Small intestine (tissue), 7 donors: Measurements from ENCODE around the gene CAMK2G. TPM values are rescaled to one million over a fixed set of nuclear protein-coding genes. Genes with fewer than 3 reads are reported as not detected.

ENCODE experiments used
- DNase-seq, 2 donors: peaks; one replicate each; pipeline versions ENCODE4 v3.0.0 to v3.0.0-alpha.2; 2013
- FAIRE-seq: peaks from 2 replicates; lab custom pipeline; 2012; peaks lifted over from hg19 to GRCh38; lab: Jason Lieb, UNC
- H3K27ac ChIP-seq, 3 donors: one replicate each; pipeline ENCODE4 v1.5.1; 2013; ENCODE audit warnings: low read length in 2 of 3, mild to moderate bottlenecking in 2 of 3, control low read depth in 1 of 3, inconsistent platforms in 1 of 3, low read depth in 1 of 3, moderate library complexity in 1 of 3
- H3K27me3 ChIP-seq, 3 donors: one replicate each; pipeline ENCODE4 v1.6.1; 2013; ENCODE audit warnings: low read length in 3 of 3, inconsistent platforms in 1 of 3; ENCODE audit not compliant: control insufficient read depth in 3 of 3, insufficient read depth in 3 of 3
- H3K36me3 ChIP-seq, 3 donors: one replicate each; pipeline ENCODE4 v1.6.1; 2013; ENCODE audit warnings: low read length in 3 of 3, inconsistent platforms in 1 of 3, low read depth in 1 of 3, mild to moderate bottlenecking in 1 of 3, moderate library complexity in 1 of 3; ENCODE audit not compliant: control insufficient read depth in 3 of 3, insufficient read depth in 2 of 3
- H3K4me1 ChIP-seq, 3 donors: one replicate each; pipeline ENCODE4 v1.6.1; 2013; ENCODE audit warnings: low read length in 2 of 3, inconsistent platforms in 1 of 3, low read depth in 1 of 3, mild to moderate bottlenecking in 1 of 3, moderate library complexity in 1 of 3; ENCODE audit not compliant: control insufficient read depth in 3 of 3, insufficient read depth in 2 of 3
- H3K4me3 ChIP-seq, 3 donors: one replicate each; pipeline ENCODE4 v1.5.1; 2013; ENCODE audit warnings: low read length in 3 of 3, control low read depth in 1 of 3, inconsistent platforms in 1 of 3, low read depth in 1 of 3, mild to moderate bottlenecking in 1 of 3, moderate library complexity in 1 of 3
- H3K9me3 ChIP-seq, 2 donors: one replicate each; pipeline ENCODE4 v1.6.1; 2013; ENCODE audit warnings: low read depth in 1 of 2, low read length in 1 of 2; ENCODE audit not compliant: control insufficient read depth in 2 of 2, insufficient read depth in 1 of 2
- WGBS, 3 donors: extraction: QIAGEN DNeasy Blood & Tissue Kit; methylation state at CpG; one replicate each; pipeline ENCODE4 v1.1.7; 2013; 5-methylcytosine and 5-hydroxymethylcytosine counted together
- polyA plus RNA-seq, 4 donors: library from polyadenylated mRNA; stranded (reverse) in 3 of 4; unstranded in 1 of 4; fragments of 200-250 nt in 3 of 4; fragments of 120-200 nt in 1 of 4; gene quantifications; one replicate each; pipeline versions ENCODE4 v1.2.1 to v1.2.3, GENCODE V29; 2013
- donor health status: healthy with polysubstance abuse.
- donor health status: control.
- donor health status: control.
- donor health status: Bipolar disorder and iron deficiency.
- donor health status: healthy.

The CAMK2G gene
- polyA plus RNA-seq, 4 donors: 33.1 to 74.9 (median 46.8) TPM

DNA sequence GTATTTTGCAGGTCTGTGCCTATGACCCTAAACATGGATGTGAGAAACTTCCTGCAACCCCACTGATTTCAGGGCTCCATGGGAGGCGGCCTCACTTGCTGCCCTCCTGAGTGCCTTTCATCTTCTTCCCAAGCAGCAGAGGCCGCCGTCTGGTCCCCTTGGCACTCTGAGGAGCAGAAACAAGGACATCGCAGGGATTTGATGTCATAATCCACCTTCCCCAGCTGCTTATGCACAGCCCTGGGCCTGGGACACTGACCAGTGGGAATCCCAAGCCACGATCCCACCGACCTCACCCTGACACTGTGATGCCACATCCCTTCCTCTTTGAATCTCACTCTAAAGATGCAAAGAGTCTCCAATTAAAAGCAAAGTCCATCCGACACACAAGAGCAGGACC is 7.7 kb downstream of the CAMK2G start:
- H3K4me3 ChIP-seq: no peak overlapping the region
- peaks cover 3 to 88% (median 26%) of the 10 kb centered on the region in 3 donors for H3K36me3 ChIP-seq
- H3K9me3 ChIP-seq: no peaks in the 10 kb centered on the region
- no peaks in the 10 kb centered on the region for H3K27me3 ChIP-seq
- 83 to 94% (median 85%) methylated on average over 7 of the region's 7 CpGs for WGBS, 3 donors
- H3K4me1 ChIP-seq: peaks cover 7 to 20% (median 16%) of the 10 kb centered on the region in 3 donors
- FAIRE-seq (no peak), DNase-seq (no peak)
- H3K27ac ChIP-seq: no peak overlapping the region

DNA sequence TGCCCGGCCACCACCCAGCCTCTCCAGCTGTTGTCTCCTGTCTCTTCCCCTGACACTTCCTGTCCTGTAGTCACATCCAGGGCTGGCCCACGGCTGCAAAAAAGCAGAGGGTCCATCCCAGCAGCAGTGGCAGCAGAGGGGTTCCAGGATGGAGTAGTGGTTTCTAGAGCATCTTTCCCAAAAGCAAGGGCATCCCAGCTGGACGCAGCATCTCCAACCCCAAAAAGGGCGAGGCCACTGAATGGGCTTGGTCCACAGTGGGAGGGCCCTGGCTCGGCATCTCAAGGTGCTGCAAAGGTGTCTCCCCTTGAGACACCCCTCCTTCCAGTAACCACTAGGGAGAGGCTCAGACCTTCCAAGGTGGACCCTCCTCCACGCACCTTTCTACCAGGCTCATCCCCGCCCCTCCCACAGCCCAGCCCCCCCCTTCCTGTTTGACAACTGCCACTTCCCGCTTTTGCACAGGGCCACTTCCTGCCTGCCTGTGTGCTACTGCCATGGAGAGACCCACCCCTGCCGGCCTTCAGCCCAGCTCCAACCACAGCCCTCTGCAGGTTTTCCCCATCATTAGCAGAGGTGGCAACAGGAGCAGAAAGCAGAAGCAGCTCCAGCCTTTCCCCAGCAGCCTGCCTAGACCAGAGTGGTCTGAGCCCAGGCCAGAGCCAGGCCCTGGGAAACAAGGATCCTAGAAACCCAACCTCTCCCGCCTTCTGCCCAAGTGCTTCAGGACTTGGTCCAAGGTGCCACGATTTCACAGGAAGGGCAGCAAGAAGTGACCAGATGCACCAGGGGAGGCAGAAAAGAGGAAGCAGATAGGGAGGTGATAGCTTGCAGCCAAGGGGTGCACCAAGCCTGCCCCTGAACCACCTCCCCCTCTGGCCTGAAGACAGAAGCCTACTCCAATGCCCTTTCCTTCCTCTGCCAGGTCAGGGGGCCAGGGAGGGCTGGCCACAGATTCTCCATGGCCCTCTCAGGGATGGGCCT is 8.6 kb downstream of the CAMK2G start:
- no peaks in the 10 kb centered on the region for H3K27me3 ChIP-seq
- peaks cover 3 to 12% (median 8%) of the 10 kb centered on the region in 3 donors for H3K4me1 ChIP-seq
- H3K27ac ChIP-seq: peak overlapping the region in 2 of 3 donors; percentile 42 to 69
- 47 to 59% (median 50%) methylated on average over 11 of the region's 11 CpGs for WGBS, 3 donors
- FAIRE-seq (no peak), DNase-seq (peak in 1 of 2 donors; percentile 54)
- H3K36me3 ChIP-seq: peaks cover 3 to 85% (median 21%) of the 10 kb centered on the region in 3 donors
- no peak overlapping the region for H3K4me3 ChIP-seq
- H3K9me3 ChIP-seq: no peaks in the 10 kb centered on the region

DNA sequence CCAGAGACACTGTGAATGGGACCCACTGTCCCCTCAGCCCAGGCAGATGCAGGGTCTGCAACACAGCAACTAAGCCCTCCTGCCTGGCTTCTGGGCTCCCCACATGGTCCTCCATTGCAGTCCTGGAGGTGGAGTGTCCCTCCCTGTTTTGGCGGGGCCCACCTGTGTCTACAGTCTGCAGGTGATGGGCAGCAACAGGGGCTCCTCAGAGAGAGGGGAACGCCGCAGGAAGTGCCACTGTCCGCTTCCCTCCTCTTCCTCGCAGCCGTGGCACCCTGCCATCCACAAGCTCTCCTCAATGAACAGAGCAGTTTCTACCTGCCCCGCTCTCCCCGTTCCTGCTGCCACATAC is 9.3 kb downstream of the CAMK2G start:
- Histone ChIP-seq H3K27me3 (no peaks in the 10 kb centered on the region), H3K27ac (peak overlapping the region in 2 of 3 donors; percentile 8 to 69), H3K4me1 (peaks cover 0 to 5% (median 1%) of the 10 kb centered on the region in 3 donors), H3K9me3 (no peaks in the 10 kb centered on the region), H3K36me3 (peaks cover 3 to 85% (median 20%) of the 10 kb centered on the region in 3 donors), H3K4me3 (no peak overlapping the region)
- DNase-seq (no peak), FAIRE-seq (no peak)
- WGBS, 3 donors: 56 to 68% (median 67%) methylated on average over 8 of the region's 8 CpGs

DNA sequence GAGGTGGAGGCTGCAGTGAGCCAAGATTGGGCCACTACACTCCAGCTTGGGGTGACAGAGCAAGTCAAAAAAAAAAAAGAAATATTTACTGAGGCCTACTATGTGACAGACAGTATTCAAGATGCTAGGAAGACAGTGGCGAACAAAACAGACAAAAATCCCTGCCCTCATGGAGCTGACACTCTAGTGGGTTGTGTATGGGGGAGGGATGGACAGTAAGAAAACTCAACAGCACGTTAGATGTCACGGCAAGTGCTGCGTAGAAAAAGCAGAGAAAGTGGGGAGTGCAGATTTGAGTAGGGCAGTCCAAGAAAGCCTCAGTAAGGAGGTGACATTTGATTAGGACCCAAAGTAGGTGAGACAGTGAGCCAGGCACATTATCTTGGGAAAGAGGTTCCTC is 10.1 kb downstream of the CAMK2G start:
- H3K27me3 ChIP-seq: no peaks in the 10 kb centered on the region
- H3K4me1 ChIP-seq: peaks cover 0 to 5% (median 2%) of the 10 kb centered on the region in 3 donors
- DNase-seq (no peak), FAIRE-seq (no peak)
- no peaks in the 10 kb centered on the region for H3K9me3 ChIP-seq
- no peak overlapping the region for H3K27ac ChIP-seq
- H3K4me3 ChIP-seq: no peak overlapping the region
- peaks cover 3 to 88% (median 21%) of the 10 kb centered on the region in 3 donors for H3K36me3 ChIP-seq
- WGBS, 3 donors: 93 to 98% (median 98%) methylated on average over 4 of the region's 4 CpGs

DNA sequence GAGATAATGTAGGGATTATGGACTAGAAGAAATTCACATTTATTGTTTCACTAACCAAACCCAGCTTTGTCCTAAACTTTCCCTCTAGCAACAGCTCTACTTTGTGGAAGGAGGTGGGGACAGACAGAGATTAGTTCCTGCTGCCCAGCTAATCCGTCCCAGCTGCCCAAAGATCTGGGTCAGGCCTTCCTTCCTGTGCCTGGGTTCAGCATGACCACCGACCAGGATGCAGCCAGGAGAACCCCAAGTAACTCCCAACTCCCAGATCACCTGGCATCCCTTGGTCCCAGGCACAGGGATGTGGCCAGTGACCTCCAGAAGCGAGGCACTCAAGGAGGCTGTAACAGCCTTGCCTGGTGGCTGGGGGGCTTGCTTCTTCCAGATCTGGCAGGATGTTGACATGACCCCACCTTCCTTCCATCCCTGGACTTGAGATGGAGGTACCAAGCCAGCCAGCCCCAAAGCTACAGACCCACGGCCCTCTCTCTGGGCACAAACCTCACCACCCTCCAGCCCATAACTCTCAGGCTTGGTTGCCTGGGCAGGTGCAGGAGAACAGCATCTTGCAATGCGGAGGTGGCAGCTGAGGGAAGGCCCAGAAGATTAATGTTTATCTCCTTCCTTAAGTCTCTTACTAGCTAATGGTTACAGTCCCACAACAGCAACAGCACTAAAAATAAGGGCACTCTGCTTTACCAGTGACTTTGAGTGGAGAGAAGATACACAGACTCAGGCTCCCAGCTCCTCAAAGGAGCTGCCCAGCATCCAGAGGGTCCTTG is 11.1 kb downstream of the CAMK2G start:
- Histone ChIP-seq H3K27me3 (no peaks in the 10 kb centered on the region), H3K4me3 (no peak overlapping the region), H3K36me3 (peaks cover 8 to 90% (median 18%) of the 10 kb centered on the region in 3 donors), H3K27ac (peak overlapping the region in 1 of 3 donors; percentile 17), H3K4me1 (peaks cover 0 to 10% (median 6%) of the 10 kb centered on the region in 3 donors), H3K9me3 (no peaks in the 10 kb centered on the region)
- FAIRE-seq (no peak), DNase-seq (no peak)
- 68 to 76% (median 74%) methylated on average over 5 of the region's 5 CpGs for WGBS, 3 donors

DNA sequence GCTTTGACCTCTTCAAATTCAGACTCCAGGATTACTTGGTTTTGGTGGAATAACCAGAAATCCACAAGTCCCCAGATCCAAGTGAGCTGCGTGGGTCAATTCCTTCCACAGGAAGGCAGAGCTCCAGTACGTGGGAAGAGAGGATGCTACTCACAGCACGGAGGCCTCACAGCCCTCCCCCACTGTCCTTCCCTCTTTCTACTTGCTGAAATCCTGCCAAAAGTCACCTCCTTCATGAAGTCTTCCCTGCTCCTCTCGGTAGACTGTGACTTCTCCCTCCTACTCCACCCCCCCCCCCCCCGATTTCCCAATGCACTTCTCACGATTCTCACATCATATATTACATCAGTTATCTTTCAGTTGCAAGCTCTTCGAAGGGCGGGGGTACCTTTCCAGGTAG is 12.3 kb downstream of the CAMK2G start:
- no peak overlapping the region for H3K27ac ChIP-seq
- peaks cover 6 to 89% (median 16%) of the 10 kb centered on the region in 3 donors for H3K36me3 ChIP-seq
- DNase-seq (no peak), FAIRE-seq (no peak)
- H3K27me3 ChIP-seq: no peaks in the 10 kb centered on the region
- H3K9me3 ChIP-seq: no peaks in the 10 kb centered on the region
- WGBS, 3 donors: 74 to 79% (median 78%) methylated on average over 8 of the region's 8 CpGs
- no peak overlapping the region for H3K4me3 ChIP-seq
- peaks cover 0 to 16% (median 3%) of the 10 kb centered on the region in 3 donors for H3K4me1 ChIP-seq

DNA sequence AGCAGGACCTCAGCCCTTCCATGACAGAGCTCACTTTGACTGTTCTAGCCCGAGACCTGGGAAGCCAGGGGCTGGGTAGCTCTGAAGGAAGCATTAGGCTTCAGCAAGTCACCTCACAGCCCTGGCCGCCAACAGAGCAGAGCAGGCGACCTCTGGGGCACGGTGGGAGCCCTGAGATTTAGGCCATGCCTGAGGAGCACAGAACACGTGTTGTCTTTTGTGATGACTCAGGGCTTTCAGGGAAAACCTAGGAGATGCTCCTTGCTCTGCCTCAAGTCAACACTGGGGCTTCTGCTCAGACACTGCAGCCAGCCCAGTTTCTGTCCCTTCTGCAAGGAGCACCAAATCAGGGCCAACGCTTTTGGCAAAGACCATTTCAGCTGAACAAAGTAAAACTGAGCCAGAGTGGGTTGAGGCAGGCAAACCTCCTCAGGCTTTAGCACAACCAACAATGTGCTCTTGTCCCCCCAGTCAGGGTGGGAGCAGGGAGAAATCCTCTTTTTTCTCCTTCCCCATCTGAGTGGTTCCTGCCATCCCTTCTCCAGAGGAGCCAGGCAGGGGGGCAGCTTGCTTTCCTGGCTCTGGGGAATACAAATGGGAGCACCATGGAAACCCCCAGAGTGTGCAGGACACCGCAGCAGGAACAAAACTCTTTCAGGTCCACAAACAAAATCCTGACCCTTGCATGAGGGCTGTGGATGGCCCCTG is 14.4 kb downstream of the CAMK2G start:
- Histone ChIP-seq H3K27me3 (no peaks in the 10 kb centered on the region), H3K4me3 (no peak overlapping the region), H3K36me3 (peaks cover 6 to 86% (median 21%) of the 10 kb centered on the region in 3 donors), H3K27ac (no peak overlapping the region), H3K4me1 (peaks cover 5 to 26% (median 6%) of the 10 kb centered on the region in 3 donors), H3K9me3 (no peaks in the 10 kb centered on the region)
- no peak for FAIRE-seq
- DNase-seq: no peak
- WGBS, 3 donors: 77 to 81% (median 80%) methylated on average over 7 of the region's 7 CpGs

DNA sequence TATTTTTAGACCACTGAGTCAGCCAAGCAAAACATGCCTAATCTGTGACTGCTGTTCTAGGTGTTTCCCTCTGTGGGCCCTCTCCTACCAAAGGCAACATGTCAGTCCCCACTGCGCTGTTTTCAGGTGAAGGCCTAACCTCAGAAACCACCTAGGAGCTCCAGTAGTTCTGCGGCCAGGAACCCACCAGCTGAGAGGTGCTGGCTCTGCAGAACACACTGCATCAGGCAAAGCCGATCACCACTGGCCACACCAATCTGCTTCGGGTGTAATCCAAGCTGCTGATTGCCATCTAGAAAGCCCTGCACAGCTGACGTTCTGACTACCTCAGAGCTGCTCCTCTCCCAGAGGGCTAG is 14.9 kb downstream of the CAMK2G start:
- FAIRE-seq: no peak
- no peak overlapping the region for H3K27ac ChIP-seq

More for the DNA sequence above, 14.9 kb downstream of the CAMK2G start:
- H3K4me3 ChIP-seq: no peak overlapping the region
- peaks cover 7 to 30% (median 12%) of the 10 kb centered on the region in 3 donors for H3K4me1 ChIP-seq
- no peaks in the 10 kb centered on the region for H3K9me3 ChIP-seq
- DNase-seq: peak in 1 of 2 donors; percentile 48
- H3K27me3 ChIP-seq: no peaks in the 10 kb centered on the region
- H3K36me3 ChIP-seq: peaks cover 6 to 86% (median 21%) of the 10 kb centered on the region in 3 donors
- 65 to 79% (median 76%) methylated on average over 5 of the region's 5 CpGs for WGBS, 3 donors
